C4-2B (cell line): Measurements from ENCODE around the gene SLC8A1.

Source experiments
- CTCF ChIP-seq: fragments of 450-650 bp; conservative IDR thresholded peaks from 2 replicates; pipeline ENCODE4 v1.5.1; 2017; ENCODE audit warnings: mild to moderate bottlenecking
- ZFX ChIP-seq: fragments of 450-650 bp; IDR thresholded peaks from 2 replicates; pipeline ENCODE4 v1.6.1; 2017

DNA sequence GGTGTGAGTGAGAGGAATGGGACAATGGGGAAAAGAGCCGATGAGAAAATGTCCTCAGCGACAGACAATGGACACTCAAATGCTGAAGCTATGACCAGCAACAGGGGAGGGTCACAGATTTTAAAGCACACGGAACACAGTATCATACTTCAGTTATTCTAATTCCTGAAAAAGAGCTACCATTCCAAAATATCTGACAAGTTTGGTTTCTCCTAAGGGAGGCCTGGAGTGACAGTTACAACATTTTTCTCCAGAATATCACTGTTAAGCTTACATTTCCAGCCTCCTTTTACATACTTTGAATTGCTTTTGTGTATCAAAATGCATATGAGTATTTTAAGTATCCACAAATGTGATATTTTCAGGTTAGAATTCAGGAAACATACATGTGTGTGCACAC lies 351.2 kb downstream of the SLC8A1 start:
- TF ChIP-seq CTCF: no peak
- no peak for TF ChIP-seq ZFX
